ENCODE measurements around the gene SMG1. TPM values are rescaled to one million over a fixed set of nuclear protein-coding genes. Genes with fewer than 3 reads are reported as not detected.
A peak's percentile ranks its signal among the peaks of the same experiment; 100 is the strongest.

Gene SMG1
- total RNA-seq, 1 experiment from 2014 or later = 96.4 TPM

DNA sequence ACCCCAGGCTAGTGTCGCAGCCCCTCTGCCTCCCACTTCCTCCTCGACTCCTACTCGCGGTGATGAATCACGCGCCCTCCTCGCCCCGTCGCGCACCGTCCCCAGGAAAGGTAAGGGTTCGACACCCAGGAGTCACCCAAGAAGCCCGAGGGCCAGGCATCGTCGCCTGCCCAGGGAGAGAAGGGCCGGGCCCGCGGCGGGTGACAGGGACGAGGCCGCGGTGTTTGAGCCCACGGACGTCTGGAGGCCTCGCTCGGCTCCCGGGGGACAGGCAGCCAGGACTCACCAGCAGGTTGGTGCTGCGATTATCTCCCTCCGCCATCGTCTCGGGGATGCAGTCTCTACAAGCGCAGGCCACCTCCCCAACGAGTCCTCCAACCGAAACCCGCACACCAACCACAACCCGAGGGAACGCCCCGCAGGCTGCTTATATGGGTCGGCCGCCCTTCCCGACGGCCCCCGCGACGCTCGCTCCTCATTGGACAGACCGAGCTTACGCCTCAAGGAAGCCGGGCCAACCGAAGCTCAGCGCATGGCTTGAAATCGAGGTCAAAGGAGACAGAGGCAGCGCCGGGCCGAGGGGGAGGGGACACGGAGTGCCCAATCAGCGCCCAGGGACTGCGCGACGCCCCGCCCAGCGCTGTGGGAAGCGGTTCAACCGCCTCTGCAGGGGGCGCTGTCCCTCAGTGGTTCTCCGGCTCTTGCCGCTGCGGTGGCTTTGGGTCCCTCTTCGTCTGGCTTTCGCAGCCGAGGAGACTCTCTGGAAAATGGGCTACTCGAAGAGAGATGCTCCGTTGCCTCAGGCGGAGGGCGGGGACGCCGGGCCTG is 124.8 kb downstream of the SMG1 start, which contains the start of gene ARL6IP1:
Gene ARL6IP1 (minus strand): TSS at position 405 of the 828 bp plus-strand sequence. CDS start 83 bp downstream, at position 322.
- TF ChIP-seq, protein P1, sequence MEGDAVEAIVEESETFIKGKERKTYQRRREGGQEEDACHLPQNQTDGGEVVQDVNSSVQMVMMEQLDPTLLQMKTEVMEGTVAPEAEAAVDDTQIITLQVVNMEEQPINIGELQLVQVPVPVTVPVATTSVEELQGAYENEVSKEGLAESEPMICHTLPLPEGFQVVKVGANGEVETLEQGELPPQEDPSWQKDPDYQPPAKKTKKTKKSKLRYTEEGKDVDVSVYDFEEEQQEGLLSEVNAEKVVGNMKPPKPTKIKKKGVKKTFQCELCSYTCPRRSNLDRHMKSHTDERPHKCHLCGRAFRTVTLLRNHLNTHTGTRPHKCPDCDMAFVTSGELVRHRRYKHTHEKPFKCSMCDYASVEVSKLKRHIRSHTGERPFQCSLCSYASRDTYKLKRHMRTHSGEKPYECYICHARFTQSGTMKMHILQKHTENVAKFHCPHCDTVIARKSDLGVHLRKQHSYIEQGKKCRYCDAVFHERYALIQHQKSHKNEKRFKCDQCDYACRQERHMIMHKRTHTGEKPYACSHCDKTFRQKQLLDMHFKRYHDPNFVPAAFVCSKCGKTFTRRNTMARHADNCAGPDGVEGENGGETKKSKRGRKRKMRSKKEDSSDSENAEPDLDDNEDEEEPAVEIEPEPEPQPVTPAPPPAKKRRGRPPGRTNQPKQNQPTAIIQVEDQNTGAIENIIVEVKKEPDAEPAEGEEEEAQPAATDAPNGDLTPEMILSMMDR (conservative IDR thresholded peaks at IDR 0.05) = peak; percentile 81
- no peak within 1 kb of the TSS for H2BK20ac ChIP-seq (ENCODE audit: low read depth, low read length, poor library complexity, severe bottlenecking)
- H3K9me3 ChIP-seq (ENCODE audit: control insufficient read depth, low read depth, low read length) = no peaks in the 10 kb centered on the region
- H2AK5ac ChIP-seq (ENCODE audit: insufficient read length, low read length) = no peak within 1 kb of the TSS
- H2BK5ac ChIP-seq (ENCODE audit: insufficient read length, low read length) = no peak within 1 kb of the TSS
- H3K14ac ChIP-seq (ENCODE audit: insufficient read depth, low read length) = peak within 1 kb of the TSS; percentile 81
- no peak within 1 kb of the TSS for H4K8ac ChIP-seq (replicated peaks; ENCODE audit: insufficient read length, low read depth, low read length)
- peak within 1 kb of the TSS; percentile 98 to 99 (median 99) for H3K27ac Mint-ChIP-seq
- H2BK120ac ChIP-seq (ENCODE audit: low read depth, low read length, poor library complexity, severe bottlenecking) = no peak within 1 kb of the TSS
- no peaks in the 10 kb centered on the region for H4K20me1 ChIP-seq (ENCODE audit: control insufficient read depth, insufficient read depth, insufficient read length)
- peaks cover 10 to 39% (median 27%) of the 10 kb centered on the region in 3 experiments for H3K36me3 Mint-ChIP-seq (ENCODE audit: insufficient read depth in 1 of 3, low read depth in 3 of 3)
- H3K56ac ChIP-seq (ENCODE audit: insufficient read length, low read depth, low read length) = no peak within 1 kb of the TSS
- no peak within 1 kb of the TSS for H2AFZ ChIP-seq (ENCODE audit: low read length)
- H3K23me2 ChIP-seq (ENCODE audit: insufficient read length, low read depth, low read length, poor library complexity, severe bottlenecking) = peaks cover 10% of the 10 kb centered on the region
- no peak within 1 kb of the TSS for H4K91ac ChIP-seq (ENCODE audit: insufficient read length, low read depth, low read length)
- peak within 1 kb of the TSS; percentile 73 for H3K18ac ChIP-seq (ENCODE audit: insufficient read length, low read depth, low read length)
- H3K23ac ChIP-seq (ENCODE audit: insufficient read length, low read depth, low read length) = no peak within 1 kb of the TSS
- H3K9ac ChIP-seq (ENCODE audit: extremely low read depth, insufficient read length, low read length) = peak within 1 kb of the TSS; percentile 73
- H3K4ac ChIP-seq (ENCODE audit: low read depth, low read length) = no peak within 1 kb of the TSS; the same call in 1 of the 2 replicates
- no peak within 1 kb of the TSS for H4K5ac ChIP-seq (ENCODE audit: insufficient read length, low read depth, low read length)
- H3K27me3 ChIP-seq (ENCODE audit: insufficient read depth, low read length) = no peaks in the 10 kb centered on the region
- H3K4me3 Mint-ChIP-seq = peak within 1 kb of the TSS; percentile 91 to 95
- no peak within 1 kb of the TSS for H2BK15ac ChIP-seq (ENCODE audit: low read depth, low read length)
- H3K4me1 ChIP-seq (ENCODE audit: insufficient read depth, low read length) = no peaks in the 10 kb centered on the region
- H3K27ac ChIP-seq (ENCODE audit: insufficient read length, low read depth, low read length) = peak within 1 kb of the TSS; percentile 48
- no peaks in the 10 kb centered on the region for H3K27me3 Mint-ChIP-seq (ENCODE audit: low read depth)
- H2BK12ac ChIP-seq (ENCODE audit: insufficient read length, low read depth, low read length) = no peak within 1 kb of the TSS
- H3K4me2 ChIP-seq (ENCODE audit: insufficient read depth, insufficient read length, low read length) = peak within 1 kb of the TSS; percentile 93
- no CpG with 5 or more reads among the region's 77 CpGs for WGBS (ENCODE audit: extremely low coverage, insufficient read length, low lambda C conversion rate)
- H3T11ph ChIP-seq (ENCODE audit: low read length) = no peak within 1 kb of the TSS
- H3K79me2 ChIP-seq (ENCODE audit: insufficient read depth, low read length) = peaks cover 22% of the 10 kb centered on the region
- peak; percentile 99 for DNase-seq
- H3K9me3 Mint-ChIP-seq = no peaks in the 10 kb centered on the region; a peak in 1 of 5 replicates
- no peaks in the 10 kb centered on the region for H3K79me1 ChIP-seq (ENCODE audit: insufficient read depth, low read depth, low read length, poor library complexity, severe bottlenecking)
- peaks cover 50 to 51% of the 10 kb centered on the region in 2 experiments for H3K4me1 Mint-ChIP-seq
